ENCODE data around the gene OR5B21. TPM values are rescaled to one million over a fixed set of nuclear protein-coding genes. Genes with fewer than 3 reads are reported as not detected.

The OR5B21 gene
- not detected for polyA plus RNA-seq

- Mint-ChIP-seq H3K36me3 (peaks cover 0 to 19% (median 4%) of the 10 kb centered on the region in 3 donors), H3K4me1 (no peaks in the 10 kb centered on the region), H3K27ac (no peak within 1 kb of the TSS), H3K4me3 (no peak within 1 kb of the TSS), H3K27me3 (ENCODE audit: low read depth in 3 of 3) (peaks cover 0 to 2% (median 0%) of the 10 kb centered on the region in 3 donors), H3K9me3 (no peaks in the 10 kb centered on the region)
- DNase-seq = no peak
Observed at GRCh38 chr11:58508005-58508404, at the start of gene OR5B21. Gene OR5B21 (minus strand): TSS chr11:58508105. CDS start chr11:58508105, 0 bp downstream.

GRCh38 chr11:58549644-58550043 lies 41.7 kb upstream of the OR5B21 start:
- Mint-ChIP-seq H3K9me3 (no peaks in the 10 kb centered on the region), H3K4me3 (no peak overlapping the region), H3K36me3 (peaks cover 52 to 83% (median 63%) of the 10 kb centered on the region in 3 donors), H3K4me1 (peaks cover 1 to 6% of the 10 kb centered on the region in 2 donors), H3K27me3 (ENCODE audit: low read depth in 3 of 3) (peaks cover 0 to 2% (median 0%) of the 10 kb centered on the region in 3 donors), H3K27ac (peak overlapping the region in 1 of 6 donors; percentile 74)
- DNase-seq = no peak

GRCh38 chr11:58546841-58547240 lies 38.9 kb upstream of the OR5B21 start:
- Mint-ChIP-seq H3K4me3 (no peak overlapping the region), H3K27me3 (ENCODE audit: low read depth in 3 of 3) (no peaks in the 10 kb centered on the region), H3K4me1 (peaks cover 1 to 9% of the 10 kb centered on the region in 2 donors), H3K27ac (peak overlapping the region in 3 of 6 donors; percentile 22 to 48 (median 44)), H3K36me3 (peaks cover 46 to 72% (median 54%) of the 10 kb centered on the region in 3 donors), H3K9me3 (no peaks in the 10 kb centered on the region)
- no peak for DNase-seq

GRCh38 chr11:58531865-58532341 lies 24.0 kb upstream of the OR5B21 start:
- Mint-ChIP-seq H3K4me3 (no peak overlapping the region), H3K27ac (no peak overlapping the region), H3K36me3 (peaks cover 24 to 62% (median 36%) of the 10 kb centered on the region in 3 donors), H3K9me3 (no peaks in the 10 kb centered on the region), H3K27me3 (ENCODE audit: low read depth in 3 of 3) (no peaks in the 10 kb centered on the region), H3K4me1 (peaks cover 15 to 52% of the 10 kb centered on the region in 2 donors)
- DNase-seq = no peak

GRCh38 chr11:58530236-58530635 lies 22.3 kb upstream of the OR5B21 start:
- Mint-ChIP-seq H3K27me3 (ENCODE audit: low read depth in 3 of 3) (peaks cover 0 to 2% (median 0%) of the 10 kb centered on the region in 3 donors), H3K4me3 (no peak overlapping the region), H3K9me3 (no peaks in the 10 kb centered on the region), H3K4me1 (peaks cover 18 to 43% of the 10 kb centered on the region in 2 donors), H3K36me3 (peaks cover 24 to 52% (median 28%) of the 10 kb centered on the region in 3 donors), H3K27ac (peak overlapping the region in 4 of 6 donors; percentile 34 to 60 (median 49))
- no peak for DNase-seq

GRCh38 chr11:58527429-58527828 lies 19.5 kb upstream of the OR5B21 start:
- no peak for DNase-seq
- peak overlapping the region in 4 of 6 donors; percentile 5 to 48 (median 33) for H3K27ac Mint-ChIP-seq
- H3K9me3 Mint-ChIP-seq = no peaks in the 10 kb centered on the region
- peaks cover 0 to 3% (median 0%) of the 10 kb centered on the region in 3 donors for H3K27me3 Mint-ChIP-seq (ENCODE audit: low read depth in 3 of 3)
- peaks cover 33 to 38% of the 10 kb centered on the region in 2 donors for H3K4me1 Mint-ChIP-seq
- no peak overlapping the region for H3K4me3 Mint-ChIP-seq
- H3K36me3 Mint-ChIP-seq = peaks cover 16 to 27% (median 20%) of the 10 kb centered on the region in 3 donors

- DNase-seq = no peak
- Mint-ChIP-seq H3K4me1 (peaks cover 39 to 44% of the 10 kb centered on the region in 2 donors), H3K9me3 (no peaks in the 10 kb centered on the region), H3K4me3 (no peak overlapping the region), H3K36me3 (peaks cover 16 to 27% (median 20%) of the 10 kb centered on the region in 3 donors), H3K27ac (peak overlapping the region; percentile 0 to 46 (median 15)), H3K27me3 (ENCODE audit: low read depth in 3 of 3) (peaks cover 0 to 3% (median 0%) of the 10 kb centered on the region in 3 donors)
Observed at GRCh38 chr11:58526721-58527120, 18.8 kb upstream of the OR5B21 start.

GRCh38 chr11:58525037-58525614 lies 17.2 kb upstream of the OR5B21 start:
- Mint-ChIP-seq H3K27ac (peak overlapping the region; percentile 89 to 95 (median 92)), H3K36me3 (peaks cover 10 to 17% (median 14%) of the 10 kb centered on the region in 3 donors), H3K4me1 (peaks cover 36 to 37% of the 10 kb centered on the region in 2 donors), H3K27me3 (ENCODE audit: low read depth in 3 of 3) (peaks cover 0 to 3% (median 0%) of the 10 kb centered on the region in 3 donors), H3K9me3 (no peaks in the 10 kb centered on the region), H3K4me3 (peak overlapping the region; percentile 68 to 79 (median 73))
- peak; percentile 37 to 50 (median 46) for DNase-seq

- Mint-ChIP-seq H3K4me1 (peaks cover 35 to 36% of the 10 kb centered on the region in 2 donors), H3K4me3 (peak overlapping the region; percentile 68 to 79 (median 73)), H3K27me3 (ENCODE audit: low read depth in 3 of 3) (peaks cover 0 to 3% (median 0%) of the 10 kb centered on the region in 3 donors), H3K36me3 (peaks cover 8 to 17% (median 14%) of the 10 kb centered on the region in 3 donors), H3K27ac (peak overlapping the region; percentile 89 to 95 (median 92)), H3K9me3 (no peaks in the 10 kb centered on the region)
- peak; percentile 56 to 63 (median 57) for DNase-seq
Observed at GRCh38 chr11:58524232-58525036, 16.5 kb upstream of the OR5B21 start.

GRCh38 chr11:58513747-58514367 lies 6.0 kb upstream of the OR5B21 start:
- H3K4me1 Mint-ChIP-seq = no peaks in the 10 kb centered on the region
- H3K27me3 Mint-ChIP-seq (ENCODE audit: low read depth in 3 of 3) = no peaks in the 10 kb centered on the region
- no peak overlapping the region for H3K27ac Mint-ChIP-seq
- H3K36me3 Mint-ChIP-seq = peaks cover 0 to 6% (median 0%) of the 10 kb centered on the region in 3 donors
- no peaks in the 10 kb centered on the region for H3K9me3 Mint-ChIP-seq
- H3K4me3 Mint-ChIP-seq = no peak overlapping the region
- DNase-seq = peak; percentile 20 to 26 (median 23)

- no peaks in the 10 kb centered on the region for H3K27me3 Mint-ChIP-seq (ENCODE audit: low read depth in 3 of 3)
- H3K36me3 Mint-ChIP-seq = peaks cover 0 to 15% (median 0%) of the 10 kb centered on the region in 3 donors
- no peaks in the 10 kb centered on the region for H3K9me3 Mint-ChIP-seq
- no peaks in the 10 kb centered on the region for H3K4me1 Mint-ChIP-seq
- no peak for DNase-seq
- no peak overlapping the region for H3K27ac Mint-ChIP-seq
- H3K4me3 Mint-ChIP-seq = no peak overlapping the region
Observed at GRCh38 chr11:58511636-58512035, 3.7 kb upstream of the OR5B21 start.

- no peak for DNase-seq
- H3K4me1 Mint-ChIP-seq = no peaks in the 10 kb centered on the region
- H3K27me3 Mint-ChIP-seq (ENCODE audit: low read depth in 3 of 3) = no peaks in the 10 kb centered on the region
- H3K36me3 Mint-ChIP-seq = peaks cover 0 to 15% (median 4%) of the 10 kb centered on the region in 3 donors
- no peaks in the 10 kb centered on the region for H3K9me3 Mint-ChIP-seq
- H3K27ac Mint-ChIP-seq = no peak overlapping the region
- H3K4me3 Mint-ChIP-seq = no peak overlapping the region
Observed at GRCh38 chr11:58509748-58510147, 1.8 kb upstream of the OR5B21 start.

GRCh38 chr11:58508814-58509213 lies 909 bp upstream of the OR5B21 start:
- Mint-ChIP-seq H3K27ac (no peak overlapping the region), H3K4me1 (no peaks in the 10 kb centered on the region), H3K36me3 (peaks cover 0 to 19% (median 4%) of the 10 kb centered on the region in 3 donors), H3K4me3 (no peak overlapping the region), H3K27me3 (ENCODE audit: low read depth in 3 of 3) (peaks cover 0 to 2% (median 0%) of the 10 kb centered on the region in 3 donors), H3K9me3 (no peaks in the 10 kb centered on the region)
- no peak for DNase-seq
